Stimulated activated CD8-positive, alpha-beta memory T cell treated with anti-CD3 and anti-CD28 coated beads, Interleukin-7, amount 100 ng/mL, for 24 hours (primary cell): Measurements from ENCODE around the gene GALR2.

Experiments used
- DNase-seq: peaks from one replicate; pipeline ENCODE4 v3.0.0-alpha.2; 2020; ENCODE audit warnings: low read depth

The GALR2 gene

GRCh38 chr17:76125922-76126321 is 51.3 kb downstream of the GALR2 start:
- no peak for DNase-seq
